A549 (cell line): ENCODE measurements around the gene DAB2IP. TPM values are rescaled to one million over a fixed set of nuclear protein-coding genes. Genes with fewer than 3 reads are reported as not detected.

Experiments
- ATAC-seq, 2 experiments: fragments of 200-7000 bp in 1 of 2; fragments of >200 bp in 1 of 2; cut with Nextera tagmentation in 1 of 2; cut with Tn5 transposase in 1 of 2; 3 replicates each; pipeline versions ENCODE4 v1.8.0 to v1.9.1; 2018 to 2020; ENCODE audit warnings: mild to moderate bottlenecking in 1 of 2, moderate library complexity in 1 of 2
- CTCF ChIA-PET: fragments of 300-600 bp; sonication (Branson Sonifier 250); formaldehyde crosslinking; extraction: SDS; loops from one replicate; lab custom pipeline; 2021; ENCODE audit warnings: antibody characterized with exemption, inconsistent platforms; lab: Yijun Ruan, JAX
- POLR2A ChIA-PET: fragments of 350-600 bp; formaldehyde crosslinking; extraction: SDS; loops from one replicate; lab custom pipeline; 2021; ENCODE audit warnings: antibody characterized with exemption, inconsistent platforms; lab: Yijun Ruan, JAX
- DNase-seq, 2 experiments: peaks; one replicate each; pipeline versions ENCODE4 v3.0.0 to v3.0.0-alpha.2; 2011 to 2016; ENCODE audit warnings: low read depth in 1 of 2, low spot score in 1 of 2
- FAIRE-seq: peaks from 2 replicates; lab custom pipeline; 2011; peaks lifted over from hg19 to GRCh38; lab: Jason Lieb, UNC
- H3K27ac ChIP-seq, 2 experiments: fragments of >200 bp; sonication (Bioruptor Twin); formaldehyde crosslinking; 3 replicates each; pipeline ENCODE4 v1.5.1; 2016 to 2017
- H3K4me1 ChIP-seq: fragments of >200 bp; sonication (Bioruptor Twin); formaldehyde crosslinking; 3 replicates; pipeline ENCODE4 v1.6.1; 2016
- H3K4me2 ChIP-seq: fragments of >200 bp; sonication (Bioruptor Twin); formaldehyde crosslinking; 3 replicates; pipeline ENCODE4 v1.6.1; 2016
- H3K4me3 ChIP-seq: fragments of >200 bp; sonication (Bioruptor Twin); formaldehyde crosslinking; 3 replicates; pipeline ENCODE4 v1.5.1; 2016
- H3K9me3 ChIP-seq: fragments of >200 bp; sonication (Bioruptor Twin); formaldehyde crosslinking; 3 replicates; pipeline ENCODE4 v1.6.1; 2016
- BCL3 ChIP-seq: fragments of >200 bp; sonication (Bioruptor Twin); formaldehyde crosslinking; IDR thresholded peaks from 3 replicates; pipeline ENCODE4 v1.6.1; 2016
- BHLHE40 ChIP-seq: IDR thresholded peaks from 2 replicates; pipeline ENCODE4 v1.6.1; 2012; ENCODE audit warnings: low read depth, low read length, inconsistent platforms
- CBX2 ChIP-seq: fragments of 200-600 bp; sonication (generic); IDR thresholded peaks from 2 replicates; pipeline ENCODE4 v1.6.1; 2016; ENCODE audit warnings: low read depth, mild to moderate bottlenecking, borderline replicate concordance
- CEBPB ChIP-seq, 2 experiments: fragments of >200 bp in 1 of 2; sonication (Bioruptor Twin) in 1 of 2; formaldehyde crosslinking in 1 of 2; IDR thresholded peaks; 2 replicates each; pipeline ENCODE4 v1.6.1; 2012 to 2016
- EHF ChIP-seq: fragments of 250-450 bp; sonication (Bioruptor Pico); IDR thresholded peaks from 2 replicates; pipeline ENCODE4 v1.5.0; 2020; ENCODE audit warnings: mild to moderate bottlenecking
- EHMT2 ChIP-seq: fragments of 200-600 bp; sonication (generic); IDR thresholded peaks from 2 replicates; pipeline ENCODE4 v1.6.1; 2016; ENCODE audit warnings: antibody characterized with exemption, low read depth, mild to moderate bottlenecking, moderate library complexity
- FOSB ChIP-seq: fragments of 250-450 bp; sonication (Bioruptor Pico); IDR thresholded peaks from 2 replicates; pipeline ENCODE4 v1.5.0; 2020; ENCODE audit warnings: mild to moderate bottlenecking, moderate library complexity
- FOSL2 ChIP-seq, 2 experiments: fragments of 450-650 bp in 1 of 2; fragments of >200 bp in 1 of 2; sonication (Bioruptor Twin) in 1 of 2; formaldehyde crosslinking; IDR thresholded peaks; 2 replicates each; pipeline versions ENCODE4 v1.5.0 to v1.6.1; 2016 to 2020; ENCODE audit warnings: mild to moderate bottlenecking in 1 of 2, moderate library complexity in 1 of 2
- GATA3 ChIP-seq: IDR thresholded peaks from 2 replicates; pipeline ENCODE4 v1.6.1; 2012; ENCODE audit warnings: borderline replicate concordance
- HES2 ChIP-seq: fragments of >200 bp; sonication (Bioruptor Twin); formaldehyde crosslinking; IDR thresholded peaks from 2 replicates; pipeline ENCODE4 v1.6.1; 2016
- HOXA7 ChIP-seq: fragments of 250-450 bp; sonication (Bioruptor Pico); IDR thresholded peaks from 2 replicates; pipeline ENCODE4 v1.5.0; 2020; ENCODE audit warnings: mild to moderate bottlenecking, moderate library complexity
- HOXB13 ChIP-seq: fragments of 250-450 bp; sonication (Bioruptor Pico); IDR thresholded peaks from 2 replicates; pipeline ENCODE4 v1.5.0; 2020; ENCODE audit warnings: low read depth, mild to moderate bottlenecking, moderate library complexity
- HOXB5 ChIP-seq: fragments of 250-450 bp; sonication (Bioruptor Pico); IDR thresholded peaks from 2 replicates; pipeline ENCODE4 v1.5.0; 2020; ENCODE audit warnings: mild to moderate bottlenecking, moderate library complexity
- JUN ChIP-seq, 2 experiments: fragments of >200 bp; sonication (Bioruptor Twin); formaldehyde crosslinking; IDR thresholded peaks; 2 replicates in 1 of 2; 3 replicates in 1 of 2; pipeline ENCODE4 v1.6.1; 2016 to 2017
- KDM1A ChIP-seq: fragments of 200-600 bp; sonication (generic); IDR thresholded peaks from 2 replicates; pipeline ENCODE4 v1.6.1; 2016; ENCODE audit warnings: low read depth, mild to moderate bottlenecking
- NFE2L2 ChIP-seq: fragments of 150-350 bp; conservative IDR thresholded peaks from 2 replicates; pipeline ENCODE4 v1.6.1; 2014; ENCODE audit warnings: low read length
- PBX3 ChIP-seq: IDR thresholded peaks from 2 replicates; pipeline ENCODE4 v1.6.1; 2012
- PHF8 ChIP-seq: fragments of 200-600 bp; sonication (generic); IDR thresholded peaks from 2 replicates; pipeline ENCODE4 v1.6.1; 2016; ENCODE audit warnings: low read depth, mild to moderate bottlenecking, antibody characterized with exemption, moderate library complexity, borderline replicate concordance
- RFX5 ChIP-seq: fragments of 450-650 bp; IDR thresholded peaks from 2 replicates; pipeline ENCODE4 v1.7.1; 2014; ENCODE audit warnings: antibody characterized with exemption, mild to moderate bottlenecking, moderate library complexity
- RNF2 ChIP-seq: fragments of 200-600 bp; sonication (generic); IDR thresholded peaks from 2 replicates; pipeline ENCODE4 v1.6.1; 2016; ENCODE audit warnings: low read depth, mild to moderate bottlenecking, antibody characterized with exemption, moderate library complexity, borderline replicate concordance
- TP53 ChIP-seq: fragments of 250-450 bp; sonication (Bioruptor Pico); IDR thresholded peaks from 2 replicates; pipeline ENCODE4 v1.5.0; 2021; ENCODE audit warnings: mild to moderate bottlenecking, moderate library complexity
- USF2 ChIP-seq: fragments of 450-650 bp; IDR thresholded peaks from 2 replicates; pipeline ENCODE4 v1.6.1; 2014; ENCODE audit warnings: antibody characterized with exemption
- ZNF302 ChIP-seq: fragments of 250-450 bp; sonication (Bioruptor Pico); IDR thresholded peaks from 2 replicates; pipeline ENCODE4 v1.9.0; 2021; ENCODE audit warnings: inconsistent platforms, mild to moderate bottlenecking, moderate library complexity
- WGBS: methylation state at CpG from one replicate; pipeline ENCODE4 v1.1.6; 2017; ENCODE audit errors: missing lambda C conversion rate; 5-methylcytosine and 5-hydroxymethylcytosine counted together
- polyA plus RNA-seq, 4 experiments: library from polyadenylated mRNA; depleted of rRNA in 3 of 4; stranded (reverse); fragments of >200 nt; fragmentation: RNase III in 1 of 4; extraction: RNeasy Plus Mini Kit Qiagen cat#74134 plus additional on column Dnase treatment in 1 of 4; gene quantifications; 2 replicates in 3 of 4; 3 replicates in 1 of 4; pipeline ENCODE4 v1.2.3, GENCODE V29; 2011 to 2017

Gene DAB2IP
- polyA plus RNA-seq, 2 of the 4 experiments (the other 2 are of a cell fraction), result 9.7 to 13.9 TPM

GRCh38 chr9:121672213-121672612 lies 20.8 kb downstream of the DAB2IP start:
- ATAC-seq, result no peak
- H3K4me3 ChIP-seq, result no peak overlapping the region
- CTCF ChIA-PET, result interaction anchor here (3.2 to 4.3 kb wide), 2 partner anchors 8 to 12 kb away, joined by 15 to 16 read pairs; no protein-coding TSS in a partner anchor
- peak in 1 of 2 experiments; percentile 34 for DNase-seq
- no peak overlapping the region for H3K27ac ChIP-seq
- TF ChIP-seq KDM1A (no peak), PHF8 (no peak), BHLHE40 (no peak), CEBPB (IDR thresholded peaks at IDR 0.05) (no peak), EHMT2 (no peak), CBX2 (no peak), FOSB (CRISPR knock-in tag) (no peak), HOXA7 (CRISPR knock-in tag) (no peak)
- no peak for FAIRE-seq
- peaks cover 20% of the 10 kb centered on the region; the same call in 2 of the 3 replicates for H3K4me1 ChIP-seq
- H3K9me3 ChIP-seq, result no peaks in the 10 kb centered on the region
- POLR2A ChIA-PET, result no interaction called here
- H3K4me2 ChIP-seq, result no peak overlapping the region
- WGBS, result 89% methylated on average over 7 of the region's 7 CpGs

- H3K4me2 ChIP-seq, result no peak overlapping the region
- ChIA-PET POLR2A (no interaction called here), CTCF (interaction anchor here (0.5 to 6.8 kb wide), 10 partner anchors 7 to 1706 kb away, joined by 3 to 35 read pairs (median 6); no protein-coding TSS in a partner anchor)
- WGBS, result 100% methylated on average over 1 of the region's 1 CpG
- ATAC-seq (no peak), FAIRE-seq (no peak)
- H3K4me1 ChIP-seq, result peaks cover 20% of the 10 kb centered on the region; the same call in 2 of the 3 replicates
- H3K9me3 ChIP-seq, result no peaks in the 10 kb centered on the region
- no peak overlapping the region for H3K4me3 ChIP-seq
- no peak overlapping the region for H3K27ac ChIP-seq
- TF ChIP-seq CBX2 (no peak), ZNF302 (CRISPR knock-in tag) (no peak)
- TF ChIP-seq, all 56 proteins: peak for 0
- DNase-seq, result no peak
Observed at GRCh38 chr9:121672986-121673385, 21.6 kb downstream of the DAB2IP start.

- FAIRE-seq, result no peak
- POLR2A ChIA-PET, result no interaction called here
- TF ChIP-seq RFX5, result no peak
- no peak for TF ChIP-seq JUN (IDR thresholded peaks at IDR 0.05)
- TF ChIP-seq FOSL2 (IDR thresholded peaks at IDR 0.05), result no peak
- no peak for TF ChIP-seq FOSL2 (CRISPR knock-in tag; IDR thresholded peaks at IDR 0.05)
- no peak for TF ChIP-seq HOXB13
- no peak for TF ChIP-seq GATA3
- no peak for TF ChIP-seq TP53 (CRISPR knock-in tag)
- TF ChIP-seq PBX3, result no peak
- TF ChIP-seq BCL3, result no peak
- no peak for TF ChIP-seq RNF2
- TF ChIP-seq HOXB5, result no peak
- TF ChIP-seq HES2, result no peak
- TF ChIP-seq NFE2L2, result no peak
- no peak for TF ChIP-seq USF2
- no peak for TF ChIP-seq EHF (CRISPR knock-in tag)
- H3K4me2 ChIP-seq, result no peak overlapping the region
- H3K9me3 ChIP-seq, result no peaks in the 10 kb centered on the region
- H3K4me1 ChIP-seq, result peaks cover 17% of the 10 kb centered on the region; the same call in 2 of the 3 replicates
- no peak overlapping the region for H3K27ac ChIP-seq
- H3K4me3 ChIP-seq, result no peak overlapping the region
- CTCF ChIA-PET, result interaction anchor here (1.1 to 6.8 kb wide), 9 partner anchors 11 to 127 kb away, joined by 3 to 35 read pairs (median 4); no protein-coding TSS in a partner anchor
- WGBS, result 85% methylated on average over 7 of the region's 7 CpGs
- no peak for DNase-seq
- no peak for ATAC-seq
Observed at GRCh38 chr9:121673576-121673975, 22.1 kb downstream of the DAB2IP start.
